Liver (tissue), 9 donors: ENCODE data around the gene UBE4A. TPM values are rescaled to one million over a fixed set of nuclear protein-coding genes. Genes with fewer than 3 reads are reported as not detected.

Source experiments
- DNase-seq: peaks from one replicate; pipeline ENCODE4 v3.0.0-alpha.2; 2017; ENCODE audit warnings: low spot score
- H3K27ac ChIP-seq, 2 donors: one replicate each; pipeline ENCODE4 v1.7.0; 2013; ENCODE audit warnings: inconsistent platforms in 2 of 2, low read length in 2 of 2, control low read depth in 1 of 2, low read depth in 1 of 2, mild to moderate bottlenecking in 1 of 2
- H3K27me3 ChIP-seq, 4 donors: one replicate each; pipeline versions ENCODE4 v1.6.1 to v1.7.0; 2013; ENCODE audit warnings: low read length in 3 of 4, inconsistent platforms in 1 of 4, mild to moderate bottlenecking in 1 of 4, moderate library complexity in 1 of 4; ENCODE audit not compliant: control insufficient read depth in 4 of 4, insufficient read depth in 4 of 4
- H3K36me3 ChIP-seq, 4 donors: one replicate each; pipeline versions ENCODE4 v1.6.1 to v1.7.0; 2013; ENCODE audit warnings: low read length in 3 of 4, mild to moderate bottlenecking in 3 of 4, low read depth in 1 of 4, moderate library complexity in 1 of 4; ENCODE audit not compliant: control insufficient read depth in 4 of 4, insufficient read depth in 3 of 4
- H3K4me1 ChIP-seq, 4 donors: one replicate each; pipeline versions ENCODE4 v1.6.1 to v1.7.0; 2013; ENCODE audit warnings: low read length in 3 of 4, mild to moderate bottlenecking in 3 of 4, moderate library complexity in 1 of 4; ENCODE audit not compliant: control insufficient read depth in 4 of 4, insufficient read depth in 4 of 4
- H3K4me3 ChIP-seq, 3 donors: one replicate each; pipeline versions ENCODE4 v1.6.1 to v1.7.0; 2013; ENCODE audit warnings: low read length in 3 of 3, control low read depth in 1 of 3, low read depth in 1 of 3, mild to moderate bottlenecking in 1 of 3
- H3K9ac ChIP-seq, 2 donors: one replicate each; pipeline ENCODE4 v1.7.0; 2013; ENCODE audit warnings: low read length in 2 of 2, mild to moderate bottlenecking in 2 of 2, moderate library complexity in 2 of 2, control low read depth in 1 of 2, low read depth in 1 of 2
- H3K9me3 ChIP-seq, 4 donors: one replicate each; pipeline versions ENCODE4 v1.6.1 to v1.7.0; 2013; ENCODE audit warnings: low read length in 3 of 4; ENCODE audit not compliant: control insufficient read depth in 4 of 4
- ATF3 ChIP-seq: IDR thresholded peaks from 2 replicates; pipeline ENCODE4 v1.6.1; 2016; ENCODE audit warnings: antibody characterized with exemption
- CTCF ChIP-seq: fragments of 150-350 bp; IDR thresholded peaks from 2 replicates; pipeline ENCODE4 v1.5.1; 2017; ENCODE audit warnings: improper control_type of control experiment, low read depth, low read length; ENCODE audit not compliant: missing input control
- EGR1 ChIP-seq, 2 donors: IDR thresholded peaks; 2 replicates each; pipeline ENCODE4 v1.6.1; 2016 to 2018; ENCODE audit warnings: antibody characterized with exemption in 2 of 2, low read depth in 2 of 2
- FOXA1 ChIP-seq: IDR thresholded peaks from 2 replicates; pipeline ENCODE4 v1.6.1; 2016; ENCODE audit warnings: antibody characterized with exemption
- GABPA ChIP-seq, 2 donors: IDR thresholded peaks in 1 of 2; conservative IDR thresholded peaks in 1 of 2; 2 replicates each; pipeline ENCODE4 v1.6.1; 2016; ENCODE audit warnings: antibody characterized with exemption in 2 of 2, mild to moderate bottlenecking in 1 of 2, moderate library complexity in 1 of 2
- HNF4A ChIP-seq, 2 donors: conservative IDR thresholded peaks; 2 replicates each; pipeline ENCODE4 v1.6.1; 2016; ENCODE audit warnings: antibody characterized with exemption in 2 of 2, mild to moderate bottlenecking in 2 of 2
- HNF4G ChIP-seq: IDR thresholded peaks from 2 replicates; pipeline ENCODE4 v1.6.1; 2016; ENCODE audit warnings: antibody characterized with exemption
- MAX ChIP-seq: IDR thresholded peaks from 2 replicates; pipeline ENCODE4 v1.6.1; 2016; ENCODE audit warnings: antibody characterized with exemption
- NR2F2 ChIP-seq: IDR thresholded peaks from 2 replicates; pipeline ENCODE4 v1.6.1; 2016; ENCODE audit warnings: antibody characterized with exemption
- RAD21 ChIP-seq, 2 donors: IDR thresholded peaks; 2 replicates each; pipeline ENCODE4 v1.6.1; 2016; ENCODE audit warnings: antibody characterized with exemption in 2 of 2, mild to moderate bottlenecking in 2 of 2
- REST ChIP-seq: IDR thresholded peaks from 2 replicates; pipeline ENCODE4 v1.6.1; 2016; ENCODE audit warnings: antibody characterized with exemption, mild to moderate bottlenecking
- RXRA ChIP-seq, 2 donors: IDR thresholded peaks; 2 replicates each; pipeline ENCODE4 v1.6.1; 2017 to 2018; ENCODE audit warnings: antibody characterized with exemption in 2 of 2, mild to moderate bottlenecking in 1 of 2
- YY1 ChIP-seq: IDR thresholded peaks from 2 replicates; pipeline ENCODE4 v1.6.1; 2016; ENCODE audit warnings: antibody characterized with exemption, mild to moderate bottlenecking
- ZBTB33 ChIP-seq: IDR thresholded peaks from 2 replicates; pipeline ENCODE4 v1.6.1; 2016; ENCODE audit warnings: antibody characterized with exemption
- WGBS: extraction: QIAGEN DNeasy Blood & Tissue Kit; methylation state at CpG from one replicate; pipeline ENCODE4 v1.1.7; 2013; 5-methylcytosine and 5-hydroxymethylcytosine counted together
- polyA plus RNA-seq, 2 donors: library from polyadenylated mRNA; stranded (reverse) in 1 of 2; unstranded in 1 of 2; fragments of 200-250 nt in 1 of 2; fragments of >200 nt in 1 of 2; fragmentation: Nextera tagmentation in 1 of 2; extraction: Ambion mirVana in 1 of 2; gene quantifications; one replicate each; pipeline versions ENCODE4 v1.2.1 to v1.2.3, GENCODE V29; 2013 to 2015
- total RNA-seq, 2 donors: library from RNA; depleted of rRNA; stranded (reverse); fragments of >200 nt; gene quantifications; one replicate each; pipeline ENCODE4 v1.2.3, GENCODE V29; 2014
- donor health status: healthy.
- donor health status: healthy.
- donor health status: healthy.
- donor health status: healthy.
- donor health status: healthy.

Gene UBE4A
- total and polyA plus RNA-seq, 4 donors: 11.7 to 41.3 (median 19.1) TPM

GRCh38 chr11:118430956-118431355, 71.6 kb downstream of the UBE4A start:
- no peaks in the 10 kb centered on the region for H3K27me3 ChIP-seq
- H3K36me3 ChIP-seq: no peaks in the 10 kb centered on the region
- no peak overlapping the region for H3K4me3 ChIP-seq
- no peak overlapping the region for H3K9ac ChIP-seq
- H3K4me1 ChIP-seq: peaks cover 0 to 19% (median 14%) of the 10 kb centered on the region in 4 donors
- no peak overlapping the region for H3K27ac ChIP-seq
- no peaks in the 10 kb centered on the region for H3K9me3 ChIP-seq
- 82% methylated on average over 2 of the region's 2 CpGs for WGBS
- no peak for DNase-seq
- TF ChIP-seq NR2F2: no peak
- TF ChIP-seq FOXA1: no peak

- no peak for DNase-seq
- Histone ChIP-seq H3K4me1 (peaks cover 4 to 39% (median 31%) of the 10 kb centered on the region in 4 donors), H3K4me3 (peak overlapping the region in 2 of 3 donors; percentile 80 to 98), H3K36me3 (no peaks in the 10 kb centered on the region), H3K27ac (no peak overlapping the region), H3K9me3 (no peaks in the 10 kb centered on the region), H3K9ac (no peak overlapping the region), H3K27me3 (no peaks in the 10 kb centered on the region)
- 9% methylated on average over 9 of the region's 9 CpGs for WGBS
- no peak for TF ChIP-seq HNF4A (conservative IDR thresholded peaks at IDR 0.05)
- TF ChIP-seq RXRA (IDR thresholded peaks at IDR 0.05): no peak
- no peak for TF ChIP-seq YY1
- no peak for TF ChIP-seq RAD21 (IDR thresholded peaks at IDR 0.05)
- no peak for TF ChIP-seq EGR1 (IDR thresholded peaks at IDR 0.05; ENCODE audit: low read depth in 2 of 2)
- TF ChIP-seq HNF4G: no peak
- TF ChIP-seq ATF3: no peak
- no peak for TF ChIP-seq GABPA (IDR thresholded peaks at IDR 0.05 in 1 of 2, conservative IDR thresholded peaks at IDR 0.05 in 1 of 2)
Measured at GRCh38 chr11:118434123-118434552, 74.7 kb downstream of the UBE4A start.

- Histone ChIP-seq H3K9me3 (no peaks in the 10 kb centered on the region), H3K27me3 (no peaks in the 10 kb centered on the region), H3K27ac (peak overlapping the region in 1 of 2 donors; percentile 35), H3K36me3 (no peaks in the 10 kb centered on the region), H3K4me3 (peak overlapping the region; percentile 11 to 98 (median 80)), H3K9ac (peak overlapping the region; percentile 3 to 38), H3K4me1 (peaks cover 4 to 41% (median 35%) of the 10 kb centered on the region in 4 donors)
- DNase-seq: peak; percentile 57
- TF ChIP-seq GABPA (IDR thresholded peaks at IDR 0.05 in 1 of 2, conservative IDR thresholded peaks at IDR 0.05 in 1 of 2) (no peak), RXRA (IDR thresholded peaks at IDR 0.05) (peak in 1 of 2 donors; percentile 9), ZBTB33 (no peak), HNF4G (no peak), HNF4A (conservative IDR thresholded peaks at IDR 0.05) (no peak), NR2F2 (no peak), FOXA1 (no peak), MAX (peak; percentile 15), REST (peak; percentile 99), CTCF (no peak)
- under 1% methylated on average over 39 of the region's 39 CpGs for WGBS
Measured at GRCh38 chr11:118434553-118435289, 75.3 kb downstream of the UBE4A start.
